ENCODE results near the gene PRKCZ.
"Not testable (repeated sequence)": the region's sequence is repeated elsewhere in the genome, so short reads cannot be mapped to it uniquely, and the experiment has no call there.

Gene PRKCZ

GRCh38 chr1:2088458-2088857 is 38.2 kb downstream of the PRKCZ start:
- no peak overlapping the region for H3K9ac ChIP-seq (ENCODE audit: low read length in 2 of 2)
- H3K4me3 ChIP-seq (ENCODE audit: low read length in 2 of 2), result no peak overlapping the region
- H3K27ac ChIP-seq (ENCODE audit: low read length), result no peak overlapping the region
- no peaks in the 10 kb centered on the region for H3K36me3 ChIP-seq (ENCODE audit: control insufficient read depth in 2 of 2, insufficient read depth in 2 of 2, low read length in 2 of 2)
- no peaks in the 10 kb centered on the region for H3K9me3 ChIP-seq (ENCODE audit: control insufficient read depth in 2 of 2, low read length in 2 of 2)
- peaks cover 2% of the 10 kb centered on the region for H3K4me1 ChIP-seq (ENCODE audit: control insufficient read depth, insufficient read depth, low read length)
- peaks cover 5 to 20% of the 10 kb centered on the region in 2 donors for H3K27me3 ChIP-seq (ENCODE audit: control insufficient read depth in 1 of 2, insufficient read depth in 2 of 2, low read length in 2 of 2)

- Histone ChIP-seq H3K36me3 (ENCODE audit: control insufficient read depth in 2 of 2, insufficient read depth in 2 of 2, low read length in 2 of 2) (no peaks in the 10 kb centered on the region), H3K9ac (ENCODE audit: low read length in 2 of 2) (no peak overlapping the region), H3K9me3 (ENCODE audit: control insufficient read depth in 2 of 2, low read length in 2 of 2) (no peaks in the 10 kb centered on the region), H3K27ac (ENCODE audit: low read length) (no peak overlapping the region), H3K4me1 (ENCODE audit: control insufficient read depth, insufficient read depth, low read length) (peaks cover 2% of the 10 kb centered on the region), H3K4me3 (ENCODE audit: low read length in 2 of 2) (no peak overlapping the region), H3K27me3 (ENCODE audit: control insufficient read depth in 1 of 2, insufficient read depth in 2 of 2, low read length in 2 of 2) (peaks cover 5 to 20% of the 10 kb centered on the region in 2 donors)
These were observed 38.8 kb downstream of the PRKCZ start for GRCh38 chr1:2089051-2089450.

- Histone ChIP-seq H3K4me1 (ENCODE audit: control insufficient read depth, insufficient read depth, low read length) (peaks cover 2% of the 10 kb centered on the region), H3K9me3 (ENCODE audit: control insufficient read depth in 2 of 2, low read length in 2 of 2) (no peaks in the 10 kb centered on the region), H3K36me3 (ENCODE audit: control insufficient read depth in 2 of 2, insufficient read depth in 2 of 2, low read length in 2 of 2) (no peaks in the 10 kb centered on the region), H3K4me3 (ENCODE audit: low read length in 2 of 2) (no peak overlapping the region), H3K27me3 (ENCODE audit: control insufficient read depth in 1 of 2, insufficient read depth in 2 of 2, low read length in 2 of 2) (peaks cover 5 to 20% of the 10 kb centered on the region in 2 donors), H3K9ac (ENCODE audit: low read length in 2 of 2) (no peak overlapping the region), H3K27ac (ENCODE audit: low read length) (no peak overlapping the region)
These were observed 40.1 kb downstream of the PRKCZ start for GRCh38 chr1:2090216-2090890.

DNA sequence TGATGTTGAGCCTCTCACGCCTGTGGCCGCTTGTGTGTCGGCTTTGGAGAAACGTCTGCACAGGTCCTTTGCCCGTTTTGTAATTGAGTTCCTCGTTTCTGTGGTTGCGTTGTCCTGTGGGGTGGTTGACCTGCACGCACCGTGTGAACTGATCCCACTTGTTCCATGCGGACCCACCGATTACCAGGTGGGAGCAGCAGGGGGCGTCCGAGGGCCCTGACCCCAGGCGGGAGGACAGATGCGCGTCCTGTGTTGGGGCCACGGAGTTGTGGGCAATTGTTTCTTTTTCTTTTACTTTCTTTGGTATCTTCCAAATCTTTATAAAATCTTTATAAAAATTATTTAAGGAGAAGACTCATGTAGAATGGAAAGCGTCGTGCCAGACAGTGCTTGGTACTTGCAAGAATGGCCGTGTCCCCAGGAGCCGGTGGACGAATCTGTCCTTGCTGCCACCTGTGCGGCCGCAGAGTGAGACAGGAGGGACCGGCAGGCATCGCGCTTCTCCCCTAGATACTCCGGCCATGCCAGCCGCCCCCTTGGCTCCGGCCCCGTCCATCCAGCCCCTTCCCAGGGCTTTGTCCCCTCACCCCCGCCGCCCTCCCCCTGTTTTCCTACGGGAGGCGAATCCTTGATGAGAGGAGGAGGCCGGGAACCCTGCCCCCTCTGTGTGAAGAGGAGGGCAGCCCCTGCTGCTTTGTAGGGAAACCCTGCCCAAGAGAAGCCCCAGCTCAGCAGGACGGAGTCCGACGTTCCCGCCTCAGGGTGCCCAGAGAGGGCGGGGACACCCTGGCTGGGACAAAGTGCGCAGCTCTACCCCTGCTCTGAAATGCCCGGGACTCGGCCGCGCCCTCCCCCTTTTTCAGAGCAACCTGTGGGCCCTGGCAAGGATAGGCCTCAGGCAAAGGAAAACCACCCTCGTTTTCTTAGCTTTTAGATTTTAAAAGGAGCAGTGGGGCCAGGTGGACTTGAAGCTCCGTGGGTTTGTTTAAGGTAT is 41.7 kb downstream of the PRKCZ start:
- Histone ChIP-seq H3K4me1 (ENCODE audit: control insufficient read depth, insufficient read depth, low read length) (peaks cover 2% of the 10 kb centered on the region), H3K9ac (ENCODE audit: low read length in 2 of 2) (no peak overlapping the region), H3K27ac (ENCODE audit: low read length) (no peak overlapping the region), H3K9me3 (ENCODE audit: control insufficient read depth in 2 of 2, low read length in 2 of 2) (no peaks in the 10 kb centered on the region), H3K36me3 (ENCODE audit: control insufficient read depth in 2 of 2, insufficient read depth in 2 of 2, low read length in 2 of 2) (no peaks in the 10 kb centered on the region), H3K4me3 (ENCODE audit: low read length in 2 of 2) (no peak overlapping the region), H3K27me3 (ENCODE audit: control insufficient read depth in 1 of 2, insufficient read depth in 2 of 2, low read length in 2 of 2) (peaks cover 5 to 14% of the 10 kb centered on the region in 2 donors)

- Histone ChIP-seq H3K4me3 (ENCODE audit: low read length in 2 of 2) (no peak overlapping the region), H3K27me3 (ENCODE audit: control insufficient read depth in 1 of 2, insufficient read depth in 2 of 2, low read length in 2 of 2) (peaks cover 5 to 7% of the 10 kb centered on the region in 2 donors), H3K9ac (ENCODE audit: low read length in 2 of 2) (no peak overlapping the region), H3K4me1 (ENCODE audit: control insufficient read depth, insufficient read depth, low read length) (peaks cover 1% of the 10 kb centered on the region), H3K36me3 (ENCODE audit: control insufficient read depth in 2 of 2, insufficient read depth in 2 of 2, low read length in 2 of 2) (no peaks in the 10 kb centered on the region), H3K27ac (ENCODE audit: low read length) (no peak overlapping the region), H3K9me3 (ENCODE audit: control insufficient read depth in 2 of 2, low read length in 2 of 2) (peaks cover 0 to 5% of the 10 kb centered on the region in 2 donors)
These were observed 42.8 kb downstream of the PRKCZ start for GRCh38 chr1:2093055-2093454.

DNA sequence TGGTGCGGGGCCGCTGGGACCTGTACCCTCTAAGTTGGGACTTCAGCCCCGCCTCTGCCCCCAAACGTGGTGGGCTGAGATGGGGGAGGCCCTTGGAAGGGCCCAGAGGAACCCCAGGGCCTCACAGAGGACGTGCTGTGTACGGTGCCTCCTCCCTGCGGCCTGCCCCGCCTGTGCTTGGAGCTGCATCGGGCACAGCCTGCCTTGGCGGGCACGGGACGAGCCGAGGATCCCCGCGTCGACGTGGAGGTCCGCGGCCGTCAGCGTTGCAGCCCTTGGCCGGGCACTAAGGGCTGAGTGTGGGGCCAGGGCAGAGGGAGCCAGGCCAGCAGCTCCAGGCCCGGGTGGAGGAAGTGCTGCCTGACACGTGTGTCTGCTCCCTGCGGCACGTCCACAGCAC is 43.4 kb downstream of the PRKCZ start:
- H3K4me3 ChIP-seq (ENCODE audit: low read length in 2 of 2), result no peak overlapping the region
- H3K9me3 ChIP-seq (ENCODE audit: control insufficient read depth in 2 of 2, low read length in 2 of 2), result peaks cover 0 to 5% of the 10 kb centered on the region in 2 donors
- H3K9ac ChIP-seq (ENCODE audit: low read length in 2 of 2), result no peak overlapping the region
- H3K27ac ChIP-seq (ENCODE audit: low read length), result no peak overlapping the region
- no peaks in the 10 kb centered on the region for H3K4me1 ChIP-seq (ENCODE audit: control insufficient read depth, insufficient read depth, low read length)
- peaks cover 5 to 7% of the 10 kb centered on the region in 2 donors for H3K27me3 ChIP-seq (ENCODE audit: control insufficient read depth in 1 of 2, insufficient read depth in 2 of 2, low read length in 2 of 2)
- H3K36me3 ChIP-seq (ENCODE audit: control insufficient read depth in 2 of 2, insufficient read depth in 2 of 2, low read length in 2 of 2), result no peaks in the 10 kb centered on the region

GRCh38 chr1:2094269-2095158 is 44.3 kb downstream of the PRKCZ start:
- H3K4me3 ChIP-seq (ENCODE audit: low read length in 2 of 2); H3K9me3 ChIP-seq (ENCODE audit: control insufficient read depth in 2 of 2, low read length in 2 of 2); H3K36me3 ChIP-seq (ENCODE audit: control insufficient read depth in 2 of 2, insufficient read depth in 2 of 2, low read length in 2 of 2); H3K27me3 ChIP-seq (ENCODE audit: control insufficient read depth in 1 of 2, insufficient read depth in 2 of 2, low read length in 2 of 2); H3K4me1 ChIP-seq (ENCODE audit: control insufficient read depth, insufficient read depth, low read length); H3K9ac ChIP-seq (ENCODE audit: low read length in 2 of 2); H3K27ac ChIP-seq (ENCODE audit: low read length): not testable (repeated sequence)

- Histone ChIP-seq H3K4me1 (ENCODE audit: control insufficient read depth, insufficient read depth, low read length) (no peaks in the 10 kb centered on the region), H3K4me3 (ENCODE audit: low read length in 2 of 2) (no peak overlapping the region), H3K27ac (ENCODE audit: low read length) (no peak overlapping the region), H3K36me3 (ENCODE audit: control insufficient read depth in 2 of 2, insufficient read depth in 2 of 2, low read length in 2 of 2) (no peaks in the 10 kb centered on the region), H3K9ac (ENCODE audit: low read length in 2 of 2) (no peak overlapping the region), H3K27me3 (ENCODE audit: control insufficient read depth in 1 of 2, insufficient read depth in 2 of 2, low read length in 2 of 2) (peaks cover 2 to 3% of the 10 kb centered on the region in 2 donors), H3K9me3 (ENCODE audit: control insufficient read depth in 2 of 2, low read length in 2 of 2) (peaks cover 0 to 5% of the 10 kb centered on the region in 2 donors)
These were observed 45.2 kb downstream of the PRKCZ start for GRCh38 chr1:2095394-2095793.

DNA sequence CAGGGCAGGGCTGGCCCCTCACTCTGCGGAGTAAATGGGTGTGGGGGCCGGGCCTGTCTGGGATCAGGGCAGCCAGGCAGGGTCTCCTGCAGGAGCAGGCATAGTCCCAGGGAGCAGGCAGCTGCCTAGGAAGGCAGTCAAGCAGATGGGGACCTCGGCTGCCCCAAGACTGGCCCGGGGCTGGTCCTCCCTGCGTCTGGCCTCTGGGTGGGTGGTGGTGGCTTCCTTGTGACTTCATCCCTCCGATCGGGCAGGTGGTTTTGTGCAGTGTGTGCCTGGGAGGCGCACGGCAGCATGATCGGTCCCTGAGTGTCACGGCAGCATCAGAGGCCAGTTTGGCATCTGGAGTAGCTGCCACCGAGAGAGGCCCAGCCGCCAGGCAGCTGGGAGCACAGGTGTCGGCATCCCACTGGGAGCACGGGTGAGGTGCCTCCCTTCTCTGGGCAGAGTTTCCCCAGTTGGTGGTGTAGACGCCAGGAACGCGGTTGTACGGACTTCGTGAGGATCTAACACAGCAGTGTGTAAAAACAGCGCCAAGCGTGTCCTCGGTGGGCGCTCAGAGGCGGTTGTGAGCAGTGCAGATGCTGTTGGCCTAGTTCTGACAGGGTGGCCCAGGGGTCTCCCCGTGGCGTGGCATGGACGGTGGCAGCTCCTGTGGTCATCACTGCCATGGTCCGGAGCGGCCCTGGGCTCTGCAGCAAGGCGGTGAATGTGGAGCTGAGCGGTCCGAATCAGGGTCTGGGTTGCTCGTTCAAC is 45.9 kb downstream of the PRKCZ start:
- Histone ChIP-seq H3K4me3 (ENCODE audit: low read length in 2 of 2) (no peak overlapping the region), H3K9ac (ENCODE audit: low read length in 2 of 2) (no peak overlapping the region), H3K27me3 (ENCODE audit: control insufficient read depth in 1 of 2, insufficient read depth in 2 of 2, low read length in 2 of 2) (peaks cover 2 to 3% of the 10 kb centered on the region in 2 donors), H3K36me3 (ENCODE audit: control insufficient read depth in 2 of 2, insufficient read depth in 2 of 2, low read length in 2 of 2) (no peaks in the 10 kb centered on the region), H3K4me1 (ENCODE audit: control insufficient read depth, insufficient read depth, low read length) (no peaks in the 10 kb centered on the region), H3K27ac (ENCODE audit: low read length) (no peak overlapping the region), H3K9me3 (ENCODE audit: control insufficient read depth in 2 of 2, low read length in 2 of 2) (peaks cover 0 to 5% of the 10 kb centered on the region in 2 donors)
